Right lobe of liver (tissue), 4 donors: ENCODE data around the gene VARS2.
"Not testable (repeated sequence)": the region's sequence is repeated elsewhere in the genome, so short reads cannot be mapped to it uniquely, and the experiment has no call there.

Experiments used
- CTCF ChIP-seq, 4 donors: fragments of 200-600 bp in 3 of 4; fragments of 450-650 bp in 1 of 4; IDR thresholded peaks; one replicate each; pipeline versions ENCODE4 v1.5.1 to v1.8.0; 2016 to 2022; ENCODE audit warnings: antibody characterized with exemption in 4 of 4, mild to moderate bottlenecking in 2 of 4
- POLR2A ChIP-seq: fragments of 450-650 bp; IDR thresholded peaks from one replicate; pipeline ENCODE4 v1.6.1; 2017; ENCODE audit warnings: antibody characterized with exemption, mild to moderate bottlenecking
- donor health status: DM: no; HTN: no; CAD: no.
- donor health status: DM: no; HTN: no; CAD: no.
- donor health status: DM: no; HTN: yes; CAD: no.

GRCh38 chr6:30927080-30927479 lies 13.0 kb downstream of the VARS2 start:
- TF ChIP-seq CTCF (IDR thresholded peaks at IDR 0.05); POLR2A: not testable (repeated sequence)
